HCT116 (cell line): ENCODE measurements around the gene CHEK2. TPM values are rescaled to one million over a fixed set of nuclear protein-coding genes. Genes with fewer than 3 reads are reported as not detected.
"Not testable (repeated sequence)": the region's sequence is repeated elsewhere in the genome, so short reads cannot be mapped to it uniquely, and the experiment has no call there.

Experiments used
- ATAC-seq: fragments of 200-7000 bp; cut with Tn5 transposase; 2 replicates; pipeline ENCODE4 v1.9.1; 2020; ENCODE audit warnings: mild to moderate bottlenecking, moderate library complexity
- BruUV-seq: library from RNA; stranded (reverse); fragments of 400-500 nt; replicated peaks from 2 replicates; lab custom pipeline; 2021; lab: Mats Ljungman, UMichigan
- CTCF ChIA-PET: fragments of 300-600 bp; sonication (Branson Sonifier 250); formaldehyde crosslinking; loops from one replicate; lab custom pipeline; 2021; ENCODE audit warnings: antibody characterized with exemption; lab: Charles Lee
- POLR2A ChIA-PET: fragments of 300-600, 350-600 bp; sonication (Branson Sonifier 250); formaldehyde crosslinking; loops from one replicate; lab custom pipeline; 2021; ENCODE audit warnings: antibody characterized with exemption; lab: Charles Lee
- RAD21 ChIA-PET, 2 experiments: fragments of 300-600 bp; sonication (Branson Sonifier 250); formaldehyde crosslinking; loops; one replicate each; lab custom pipeline; 2023; ENCODE audit warnings: low total read pairs in 2 of 2; ENCODE audit not compliant: uncharacterized antibody in 2 of 2, unreplicated experiment in 2 of 2, low non-redundant PET in 1 of 2; lab: Charles Lee
- DNase-seq: peaks from one replicate; pipeline ENCODE4 v3.0.0-alpha.2; 2010; ENCODE audit warnings: low read depth, low spot score
- H2AFZ ChIP-seq: fragments of 200-600 bp; shearing (Covaris generic), sonication (generic); 2 replicates; pipeline ENCODE4 v1.6.1; 2017; ENCODE audit warnings: low read depth, mixed run types, mixed read lengths, antibody characterized with exemption, low read length; ENCODE audit not compliant: poor library complexity, severe bottlenecking
- H3K27ac ChIP-seq: 2 replicates; pipeline ENCODE4 v1.5.1; 2012; ENCODE audit warnings: low read depth, low read length
- H3K27me3 ChIP-seq: fragments of 200-600 bp; sonication (generic); 2 replicates; pipeline ENCODE4 v1.6.1; 2016; ENCODE audit warnings: mixed run types, low read length, mixed read lengths; ENCODE audit not compliant: insufficient read depth
- H3K36me3 ChIP-seq, 2 experiments: fragments of 200-500 bp in 1 of 2; fragments of 200-600 bp in 1 of 2; sonication (Bioruptor generic) in 1 of 2; sonication (generic) in 1 of 2; 2 replicates each; pipeline versions ENCODE4 v1.5.1 to v1.6.1; 2014 to 2016; ENCODE audit warnings: low read length in 2 of 2, inconsistent platforms in 1 of 2, mixed read lengths in 1 of 2, mixed run types in 1 of 2; ENCODE audit not compliant: insufficient read depth in 2 of 2, control insufficient read depth in 1 of 2
- H3K4me1 ChIP-seq, 2 experiments: fragments of 200-600 bp in 1 of 2; sonication (generic) in 1 of 2; 2 replicates each; pipeline versions ENCODE4 v1.5.1 to v1.6.1; 2012 to 2017; ENCODE audit warnings: low read length in 2 of 2, inconsistent platforms in 1 of 2, mild to moderate bottlenecking in 1 of 2, mixed read lengths in 1 of 2, mixed run types in 1 of 2, moderate library complexity in 1 of 2; ENCODE audit not compliant: insufficient read depth in 2 of 2, control insufficient read depth in 1 of 2
- H3K4me2 ChIP-seq: fragments of 200-600 bp; sonication (generic); 2 replicates; pipeline ENCODE4 v1.6.1; 2017; ENCODE audit warnings: mixed run types, low read length, mixed read lengths
- H3K4me3 ChIP-seq, 2 experiments: fragments of 200-600 bp in 1 of 2; sonication (generic) in 1 of 2; replicated peaks in 1 of 2; 2 replicates each; pipeline ENCODE4 v1.5.1; 2011 to 2016; ENCODE audit warnings: low read length in 2 of 2, control low read depth in 1 of 2, low read depth in 1 of 2, mild to moderate bottlenecking in 1 of 2, mixed read lengths in 1 of 2, mixed run types in 1 of 2
- H3K79me2 ChIP-seq: fragments of 200-600 bp; sonication (generic); 2 replicates; pipeline ENCODE4 v1.6.1; 2017; ENCODE audit warnings: mild to moderate bottlenecking, mixed run types, low read length, moderate library complexity, mixed read lengths; ENCODE audit not compliant: insufficient read depth
- H3K9ac ChIP-seq: fragments of 200-600 bp; sonication (generic); 2 replicates; pipeline ENCODE4 v1.6.1; 2016; ENCODE audit warnings: low read length, mixed read lengths
- H3K9me2 ChIP-seq: fragments of 200-600 bp; sonication (generic), shearing (Covaris generic); 2 replicates; pipeline ENCODE4 v1.6.1; 2017; ENCODE audit warnings: mixed run types, mild to moderate bottlenecking, moderate library complexity; ENCODE audit not compliant: insufficient read depth
- H3K9me3 ChIP-seq, 2 experiments: fragments of 200-500 bp in 1 of 2; fragments of 200-600 bp in 1 of 2; sonication (Bioruptor generic) in 1 of 2; sonication (generic) in 1 of 2; 2 replicates each; pipeline ENCODE4 v1.6.1; 2014 to 2017; ENCODE audit warnings: low read length in 2 of 2, mixed read lengths in 2 of 2, inconsistent platforms in 1 of 2, low read depth in 1 of 2, mild to moderate bottlenecking in 1 of 2, mixed run types in 1 of 2, moderate library complexity in 1 of 2; ENCODE audit not compliant: control insufficient read depth in 1 of 2, insufficient read depth in 1 of 2
- H4K20me1 ChIP-seq: fragments of 200-600 bp; sonication (generic), shearing (Covaris generic); 2 replicates; pipeline ENCODE4 v1.6.1; 2017; ENCODE audit warnings: mixed run types, mild to moderate bottlenecking, moderate library complexity; ENCODE audit not compliant: insufficient read depth
- EZH2 ChIP-seq: fragments of 200-600 bp; sonication (generic); IDR thresholded peaks from 2 replicates; pipeline ENCODE4 v1.6.1; 2017; ENCODE audit warnings: antibody characterized with exemption, mixed run types
- JUND ChIP-seq: IDR thresholded peaks from 2 replicates; pipeline ENCODE4 v1.6.1; 2012
- POLR2A ChIP-seq: IDR thresholded peaks from 2 replicates; pipeline ENCODE4 v1.7.0; 2011; ENCODE audit warnings: borderline replicate concordance; ENCODE audit not compliant: insufficient read depth, insufficient read length; ENCODE audit errors: extremely low read depth
- RAD21 ChIP-seq: IDR thresholded peaks from 2 replicates; pipeline ENCODE4 v1.6.1; 2012; ENCODE audit warnings: low read depth, mild to moderate bottlenecking
- SRF ChIP-seq: IDR thresholded peaks from 2 replicates; pipeline ENCODE4 v1.6.1; 2012; ENCODE audit warnings: low read depth
- ZFX ChIP-seq: fragments of 450-650 bp; IDR thresholded peaks from 2 replicates; pipeline ENCODE4 v1.6.1; 2017
- intact Hi-C: fragments of 100-400 bp; cut with micrococcal nuclease; formaldehyde crosslinking; loops from 2 replicates; pipeline ENCODE4 v1.10.0; 2022
- total RNA-seq: library from RNA; stranded (reverse); gene quantifications from one replicate; pipeline ENCODE4 v1.2.1, GENCODE V29; 2021; ENCODE audit not compliant: unreplicated experiment
- TF ChIP-seq, protein P1 (sequence below): IDR thresholded peaks from 2 replicates; pipeline ENCODE4 v1.6.1; 2011; ENCODE audit warnings: mild to moderate bottlenecking, low read length, moderate library complexity; ENCODE audit not compliant: insufficient replicate concordance; ENCODE audit errors: extremely low read depth

The CHEK2 gene
- total RNA-seq, 1 experiment from 2014 or later: 47.1 TPM

DNA sequence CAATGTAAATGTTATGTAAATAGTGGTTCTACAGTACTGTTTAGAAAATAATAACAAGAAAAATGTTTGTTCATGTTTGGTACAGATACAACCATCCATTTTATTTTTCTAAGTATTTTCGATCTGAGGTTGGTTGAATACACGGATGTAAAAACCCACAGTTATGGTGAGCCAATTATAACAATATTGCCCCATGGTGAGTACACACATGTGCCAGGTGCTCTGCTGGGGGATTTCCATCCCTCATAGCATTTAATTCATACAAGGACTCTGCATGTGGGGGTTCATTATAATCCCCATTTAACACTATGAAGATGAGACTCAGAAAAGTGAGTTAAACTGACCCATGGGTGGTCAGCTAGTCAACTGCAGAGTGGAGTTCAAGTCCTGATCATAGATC, 38.7 kb downstream of the CHEK2 start:
- BruUV-seq: no TSS peak
- ChIA-PET CTCF (no interaction called here), RAD21 (no interaction called here), POLR2A (no interaction called here)
- Histone ChIP-seq H3K9ac (no peak overlapping the region), H3K9me2 (no peaks in the 10 kb centered on the region), H3K4me2 (no peak overlapping the region), H3K27ac (no peak overlapping the region), H3K9me3 (no peaks in the 10 kb centered on the region), H3K4me1 (no peaks in the 10 kb centered on the region), H3K27me3 (no peaks in the 10 kb centered on the region), H3K4me3 (no peak overlapping the region), H3K36me3 (peaks cover 6 to 14% of the 10 kb centered on the region in 2 experiments; a peak in 3 of 4 replicates), H4K20me1 (no peaks in the 10 kb centered on the region), H2AFZ (no peak overlapping the region), H3K79me2 (no peaks in the 10 kb centered on the region)
- intact Hi-C loops: no loop called here
- TF ChIP-seq ZFX: no peak
- no peak for TF ChIP-seq RAD21
- no peak for TF ChIP-seq JUND
- TF ChIP-seq POLR2A: no peak
- TF ChIP-seq EZH2: no peak
- no peak for TF ChIP-seq SRF
- TF ChIP-seq, protein P1, sequence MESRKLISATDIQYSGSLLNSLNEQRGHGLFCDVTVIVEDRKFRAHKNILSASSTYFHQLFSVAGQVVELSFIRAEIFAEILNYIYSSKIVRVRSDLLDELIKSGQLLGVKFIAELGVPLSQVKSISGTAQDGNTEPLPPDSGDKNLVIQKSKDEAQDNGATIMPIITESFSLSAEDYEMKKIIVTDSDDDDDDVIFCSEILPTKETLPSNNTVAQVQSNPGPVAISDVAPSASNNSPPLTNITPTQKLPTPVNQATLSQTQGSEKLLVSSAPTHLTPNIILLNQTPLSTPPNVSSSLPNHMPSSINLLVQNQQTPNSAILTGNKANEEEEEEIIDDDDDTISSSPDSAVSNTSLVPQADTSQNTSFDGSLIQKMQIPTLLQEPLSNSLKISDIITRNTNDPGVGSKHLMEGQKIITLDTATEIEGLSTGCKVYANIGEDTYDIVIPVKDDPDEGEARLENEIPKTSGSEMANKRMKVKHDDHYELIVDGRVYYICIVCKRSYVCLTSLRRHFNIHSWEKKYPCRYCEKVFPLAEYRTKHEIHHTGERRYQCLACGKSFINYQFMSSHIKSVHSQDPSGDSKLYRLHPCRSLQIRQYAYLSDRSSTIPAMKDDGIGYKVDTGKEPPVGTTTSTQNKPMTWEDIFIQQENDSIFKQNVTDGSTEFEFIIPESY: no peak
- ATAC-seq (no peak), DNase-seq (no peak)

DNA sequence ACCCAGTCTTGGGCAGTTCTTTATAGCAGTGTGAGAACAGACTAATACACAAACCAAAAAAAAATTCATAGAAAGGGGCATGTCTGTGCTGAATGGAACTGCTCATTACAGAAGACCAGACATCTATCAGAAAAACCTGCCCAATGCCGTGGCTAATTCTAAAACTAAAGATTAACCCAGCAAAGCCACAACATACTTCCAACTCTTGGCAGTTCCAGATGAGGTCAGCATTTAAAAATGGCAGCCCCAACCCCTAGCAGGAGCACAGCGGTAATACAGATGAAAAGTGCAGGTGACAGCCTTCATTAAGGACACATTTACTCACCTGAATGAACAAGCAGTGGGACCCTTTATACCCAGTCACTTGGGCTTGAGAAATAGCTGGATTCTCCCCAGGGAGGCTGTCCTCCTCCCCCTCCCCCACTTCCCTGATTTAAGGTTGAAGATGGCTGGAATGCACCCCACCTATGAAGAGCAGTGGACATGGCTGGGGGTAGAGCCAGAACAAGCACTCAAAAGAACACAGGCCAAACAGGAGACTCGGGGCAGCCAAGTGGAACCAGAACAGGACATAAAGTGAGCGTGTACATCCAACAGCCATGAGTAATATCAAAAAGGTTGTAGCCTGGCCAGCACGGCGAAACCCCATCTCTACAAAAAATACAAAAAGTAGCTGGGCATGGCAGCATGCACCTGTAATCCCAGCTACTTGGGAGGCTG, 48.4 kb downstream of the CHEK2 start:
- H3K9ac ChIP-seq, H3K9me3 ChIP-seq, H3K79me2 ChIP-seq, H3K27me3 ChIP-seq, ATAC-seq, H3K27ac ChIP-seq, H3K36me3 ChIP-seq, H2AFZ ChIP-seq, DNase-seq, RAD21 ChIA-PET, POLR2A ChIA-PET, intact Hi-C loops, H3K4me1 ChIP-seq, CTCF ChIA-PET, BruUV-seq, H4K20me1 ChIP-seq, H3K4me3 ChIP-seq, H3K4me2 ChIP-seq, H3K9me2 ChIP-seq: not testable (repeated sequence)

- BruUV-seq, H3K9me2 ChIP-seq, CTCF ChIA-PET, H3K36me3 ChIP-seq, H3K9ac ChIP-seq, DNase-seq, H3K79me2 ChIP-seq, H3K9me3 ChIP-seq, RAD21 ChIA-PET, intact Hi-C loops, POLR2A ChIA-PET, H3K4me1 ChIP-seq, H4K20me1 ChIP-seq, H3K4me2 ChIP-seq, H2AFZ ChIP-seq, H3K27ac ChIP-seq, ATAC-seq, H3K27me3 ChIP-seq, H3K4me3 ChIP-seq: not testable (repeated sequence)
These were observed 51.8 kb downstream of the CHEK2 start for GRCh38 chr22:28689796-28690195.
